HG02642 (cell line): ENCODE results near the gene DNAJC18.
A peak's percentile ranks its signal among the peaks of the same experiment; 100 is the strongest.

Source experiments
- ATAC-seq: cut with Tn5 transposase; IDR thresholded peaks from one replicate; pipeline ENCODE4 v1.9.1; 2021; ENCODE audit warnings: mild to moderate bottlenecking; ENCODE audit not compliant: unreplicated experiment, poor library complexity

Gene DNAJC18

DNA sequence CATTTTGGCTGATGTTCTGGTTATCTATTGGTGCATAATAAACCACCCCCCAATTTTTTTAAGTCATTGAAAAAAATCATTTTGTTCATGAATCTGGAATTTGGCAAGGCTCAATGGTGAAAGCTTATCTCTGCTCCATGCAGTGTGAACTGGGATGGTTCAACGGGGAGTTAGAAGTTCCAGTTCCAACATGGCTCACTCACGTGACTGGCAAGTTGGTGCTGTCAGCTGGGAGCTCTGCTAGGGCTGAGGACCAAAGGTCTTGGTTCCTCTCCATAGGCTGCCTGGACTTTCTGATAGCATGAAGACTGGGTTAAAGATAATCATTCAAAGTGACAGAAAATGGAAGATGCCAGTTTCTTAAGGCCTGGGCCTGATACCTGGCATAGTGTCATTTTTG, 32.4 kb downstream of the DNAJC18 start:
- no peak for ATAC-seq

DNA sequence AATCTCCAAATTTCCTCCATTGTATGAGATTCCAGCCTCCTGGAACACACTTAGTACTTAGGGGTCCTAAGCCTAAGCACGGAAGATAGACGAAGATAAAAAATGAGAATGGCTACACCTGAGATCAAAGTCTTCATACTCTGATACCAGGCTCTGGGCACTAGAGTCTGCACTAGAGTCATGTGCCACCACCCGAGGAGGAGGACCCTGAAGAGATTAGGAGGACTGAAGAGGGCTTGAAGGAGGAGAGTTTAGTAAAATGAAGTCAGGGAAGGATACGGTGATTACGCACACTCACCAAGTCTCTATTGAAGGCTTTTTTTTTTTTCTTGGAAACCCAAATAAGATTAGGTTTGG, 34.9 kb downstream of the DNAJC18 start:
- ATAC-seq, result no peak

- peak; percentile 88 for ATAC-seq
Observed at GRCh38 chr5:139403787-139404483, 35.4 kb downstream of the DNAJC18 start, which contains the start of gene SPATA24. TSS of gene SPATA24 (minus strand) at chr5:139404089. CDS start at chr5:139404060, 29 bp downstream.

GRCh38 chr5:139403418-139403786, 35.9 kb downstream of the DNAJC18 start:
- no peak for ATAC-seq

DNA sequence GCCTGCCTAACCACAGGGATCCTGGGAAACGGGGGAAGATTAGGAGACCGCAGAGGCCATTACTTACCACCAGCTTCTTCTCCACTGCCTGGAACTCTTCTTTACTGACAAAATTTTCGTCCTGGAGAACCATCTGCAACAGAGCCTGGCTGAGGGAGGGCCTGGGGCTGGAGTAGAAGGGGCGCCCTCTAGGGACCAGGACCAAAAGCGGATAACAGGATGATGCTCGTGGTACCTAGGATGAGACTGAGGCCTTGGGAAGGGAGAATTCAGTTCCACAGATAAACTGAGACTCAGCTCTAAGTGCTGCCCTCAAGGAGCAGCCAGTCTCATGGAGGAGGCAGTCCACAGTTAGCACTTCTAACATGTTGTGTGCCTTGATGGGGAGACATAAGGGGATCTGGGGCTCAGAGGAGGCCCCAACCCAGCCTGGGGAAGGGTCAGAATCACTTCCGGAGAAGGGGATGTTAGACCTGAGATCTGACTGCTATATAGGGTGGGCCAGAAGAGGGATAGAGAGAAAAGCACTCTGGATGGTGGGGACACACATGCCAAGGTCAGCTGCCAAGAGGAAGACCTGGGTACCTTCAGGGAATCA, 36.7 kb downstream of the DNAJC18 start:
- ATAC-seq, result no peak

DNA sequence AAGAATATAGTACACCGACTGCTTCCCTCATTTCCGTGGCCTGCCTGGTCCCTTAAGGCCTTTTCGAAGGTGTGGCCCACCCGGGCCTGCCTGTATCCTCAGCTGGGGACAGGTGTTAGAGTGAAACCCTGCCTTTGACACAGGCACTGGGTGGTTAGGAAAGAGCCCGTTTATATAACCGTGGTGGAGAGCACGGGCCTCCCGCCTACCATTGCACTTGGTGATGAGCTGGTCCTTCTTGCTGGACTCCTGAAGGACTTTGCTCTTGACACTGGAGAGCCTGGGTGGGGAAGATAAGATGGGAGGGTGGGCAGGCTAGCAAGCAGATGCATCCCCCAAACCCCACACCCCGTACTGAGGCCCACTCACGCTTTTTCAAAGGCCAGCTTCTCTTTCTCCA, 37.8 kb downstream of the DNAJC18 start:
- no peak for ATAC-seq

DNA sequence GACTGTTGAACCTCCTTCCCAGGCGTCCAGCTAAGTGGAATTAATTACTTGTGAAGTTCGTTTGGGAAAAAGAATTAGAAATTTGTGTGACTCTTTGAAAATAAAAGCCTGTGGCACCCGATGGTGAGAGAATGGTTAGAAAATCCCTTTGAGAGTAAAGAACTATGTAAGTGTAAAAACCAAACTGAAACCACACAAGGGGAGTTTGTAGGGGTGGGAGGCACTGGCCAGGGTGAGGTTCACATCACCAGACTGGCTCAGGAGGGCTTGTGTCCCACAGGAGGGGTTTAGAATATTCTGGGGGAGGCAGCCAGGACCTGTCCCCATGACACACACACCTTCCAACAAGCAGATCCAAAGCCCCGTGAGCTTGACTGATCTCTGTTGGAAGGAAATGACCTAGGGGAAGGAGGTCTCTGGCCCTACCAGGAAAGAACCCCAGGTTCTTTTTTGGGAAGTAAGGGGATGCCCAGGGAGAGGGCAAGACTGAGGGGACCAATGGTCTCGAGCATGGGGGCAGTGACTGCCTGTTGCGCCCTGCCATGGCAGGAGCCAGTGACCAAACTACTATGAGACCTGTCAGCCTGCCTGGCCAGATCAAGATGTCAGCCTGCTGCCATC, 39.7 kb downstream of the DNAJC18 start:
- no peak for ATAC-seq

DNA sequence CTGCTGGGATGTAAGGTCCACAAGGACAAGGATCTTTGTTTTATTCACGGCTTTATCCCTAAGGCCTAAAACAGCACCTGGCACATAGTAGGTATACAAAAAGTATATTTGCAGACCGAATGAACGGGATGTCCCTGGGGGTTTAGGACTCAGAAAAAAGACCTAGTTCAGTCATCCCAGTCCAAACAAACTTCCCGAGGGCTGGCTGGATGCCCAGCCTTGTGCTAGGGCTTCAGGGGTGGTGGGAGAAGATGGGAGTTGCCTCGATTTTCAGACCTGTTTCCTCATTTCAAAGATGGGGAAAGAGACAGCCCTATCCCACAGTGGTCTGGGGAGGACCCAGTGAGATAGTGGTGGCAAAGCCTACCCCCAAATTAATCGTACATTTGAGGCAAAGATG, 41.4 kb downstream of the DNAJC18 start:
- ATAC-seq, result no peak

DNA sequence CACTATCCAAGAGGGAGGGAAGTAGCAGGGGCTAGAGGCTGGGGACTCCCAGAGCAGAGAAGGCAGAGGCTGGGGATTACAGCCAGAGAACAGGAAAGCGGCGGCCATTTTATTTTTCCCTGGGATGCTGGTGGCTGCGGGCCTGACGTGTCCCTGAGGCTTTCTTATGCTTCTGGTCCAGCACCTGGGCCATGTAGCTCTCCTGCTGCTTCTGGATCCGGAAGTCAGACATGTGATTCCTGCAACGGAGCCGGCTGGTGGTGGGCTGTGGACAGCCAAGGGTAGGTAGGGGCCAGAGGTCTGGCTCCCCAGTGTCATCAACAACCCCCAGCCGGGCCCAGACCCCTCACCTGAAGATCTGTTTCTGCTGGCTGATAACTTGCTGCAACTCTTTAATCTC, 42.6 kb downstream of the DNAJC18 start:
- ATAC-seq, result no peak

DNA sequence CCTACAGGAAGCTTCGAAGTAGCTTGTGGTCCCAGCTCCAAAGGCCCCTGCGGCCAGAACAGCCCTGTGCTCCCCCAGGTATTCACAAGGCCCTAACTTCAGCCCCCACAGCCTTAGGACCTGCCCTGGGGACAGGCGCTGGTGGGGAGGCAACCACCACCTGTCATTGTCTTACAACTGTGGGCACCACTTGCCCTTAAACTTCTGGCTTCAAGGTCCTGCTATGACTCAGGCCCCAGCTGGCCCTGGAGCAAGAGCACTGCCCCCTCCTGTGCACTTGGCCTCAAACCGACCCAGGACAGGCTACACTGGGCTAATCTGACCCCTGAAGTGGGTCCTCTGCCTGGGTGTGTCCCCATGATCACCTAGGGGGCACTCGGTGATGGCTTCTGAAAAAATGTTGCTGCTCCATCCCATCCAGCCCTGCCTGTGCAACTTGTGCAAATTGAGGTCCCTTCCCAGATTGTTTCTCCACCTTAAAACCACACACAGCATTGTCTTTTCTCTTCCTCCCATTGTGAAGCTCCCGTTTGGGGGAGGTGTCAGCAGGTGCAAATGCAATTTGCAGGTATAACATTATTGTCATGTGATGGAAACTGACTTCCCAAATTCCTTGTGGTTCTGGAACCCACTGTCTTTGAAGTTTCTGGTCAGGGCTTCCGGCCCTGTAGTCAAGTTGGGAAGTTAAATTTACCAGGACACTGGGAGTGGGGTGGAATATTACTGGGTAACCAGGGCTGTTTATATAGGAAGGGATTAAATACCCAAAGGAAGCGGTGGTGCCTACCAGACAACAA, 43.3 kb downstream of the DNAJC18 start:
- no peak for ATAC-seq

- no peak for ATAC-seq
Observed at GRCh38 chr5:139394654-139395566, 44.4 kb downstream of the DNAJC18 start, which contains the start of gene PROB1. TSS of gene PROB1 (minus strand) at chr5:139395104. CDS start at chr5:139395081, 23 bp downstream.

- no peak for ATAC-seq
Observed at GRCh38 chr5:139394123-139394653, 45.1 kb downstream of the DNAJC18 start.

DNA sequence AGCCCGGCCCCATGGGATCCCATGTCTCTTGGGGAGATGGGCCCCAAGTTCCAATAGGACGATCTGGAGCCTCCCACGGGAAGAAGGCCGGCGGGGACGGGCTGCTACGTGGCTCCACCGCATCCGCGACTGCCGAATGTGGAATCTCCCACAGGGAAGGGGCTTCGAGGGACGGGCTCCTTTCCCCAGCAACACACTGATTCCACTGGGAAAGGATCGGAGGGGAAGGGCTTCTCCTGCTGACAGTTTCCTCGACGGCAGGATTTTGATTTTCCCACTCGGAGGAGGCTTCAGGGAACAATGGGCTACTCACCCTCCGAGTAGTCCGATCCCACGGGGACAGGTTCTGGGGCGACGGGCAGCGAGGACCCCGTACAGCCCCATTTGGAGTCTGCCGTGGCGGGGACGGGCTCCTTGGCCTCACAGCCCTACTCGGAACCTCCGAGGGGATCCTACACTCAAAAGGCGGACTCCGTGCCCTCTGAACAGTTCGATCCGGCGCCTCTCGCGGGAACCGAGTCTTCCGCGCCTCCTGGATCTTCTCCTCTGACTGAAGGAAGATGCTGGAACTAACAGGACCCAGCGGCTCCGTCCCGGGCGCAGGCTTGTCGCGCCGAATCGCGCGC, 45.7 kb downstream of the DNAJC18 start:
- no peak for ATAC-seq

- ATAC-seq, result peak; percentile 52
Observed at GRCh38 chr5:139392678-139393496, 46.4 kb downstream of the DNAJC18 start.

DNA sequence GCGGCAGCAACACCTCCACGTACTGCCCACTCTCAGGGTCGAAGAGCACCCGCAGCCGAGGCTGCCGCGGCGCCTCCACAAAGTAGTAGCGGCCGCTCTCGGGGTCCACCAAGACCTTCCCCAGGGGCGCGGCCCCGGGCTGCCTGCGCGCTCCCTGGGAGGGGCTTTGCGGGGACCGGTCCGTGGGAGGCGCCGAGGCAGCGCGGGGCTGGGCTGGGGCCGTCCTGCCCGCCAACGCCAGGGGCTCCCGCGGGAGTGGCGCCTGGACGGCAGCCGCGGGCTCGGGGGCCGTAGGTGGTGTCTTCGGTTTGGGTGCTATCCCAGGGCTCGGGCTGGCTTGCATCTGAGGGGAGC, 47.0 kb downstream of the DNAJC18 start:
- ATAC-seq, result no peak

- peak; percentile 0 for ATAC-seq
Observed at GRCh38 chr5:139391570-139392323, 47.6 kb downstream of the DNAJC18 start.

- no peak for ATAC-seq
Observed at GRCh38 chr5:139390639-139391569, 48.4 kb downstream of the DNAJC18 start.
